HG02938 (cell line): Measurements from ENCODE around the gene ADAD2.

Source experiments
- ATAC-seq: cut with Tn5 transposase; IDR thresholded peaks from one replicate; pipeline ENCODE4 v1.9.1; 2021; ENCODE audit warnings: mild to moderate bottlenecking, moderate library complexity; ENCODE audit not compliant: unreplicated experiment

The ADAD2 gene

DNA sequence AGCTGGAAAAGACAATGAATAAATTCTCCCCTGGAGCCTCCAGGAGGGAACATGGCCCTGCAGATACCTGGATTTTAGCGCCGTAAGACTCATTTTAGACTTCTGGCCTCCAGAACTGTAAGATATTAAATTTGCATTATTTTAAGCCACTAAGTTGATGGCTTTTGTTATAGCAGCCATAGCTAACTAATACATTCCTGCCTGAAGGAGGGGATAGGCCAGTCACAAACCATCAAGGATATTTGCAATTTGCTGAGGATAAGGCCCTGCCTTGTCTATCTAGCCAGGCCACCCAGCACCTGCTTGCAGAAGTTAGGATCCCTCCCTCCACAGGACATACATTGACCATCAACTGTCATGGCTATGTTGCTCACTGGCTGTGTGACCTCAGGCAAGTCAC, 53.8 kb downstream of the ADAD2 start:
- no peak for ATAC-seq

GRCh38 chr16:84245956-84246678, 55.2 kb downstream of the ADAD2 start:
- ATAC-seq, result no peak

GRCh38 chr16:84246679-84247077, 55.7 kb downstream of the ADAD2 start:
- ATAC-seq, result no peak
